Aorta (tissue), 5 donors: ENCODE measurements around the gene ICAM3. TPM values are rescaled to one million over a fixed set of nuclear protein-coding genes. Genes with fewer than 3 reads are reported as not detected.

Source experiments
- ATAC-seq: fragments of 200-7000 bp; cut with Tn5 transposase; one replicate; pipeline ENCODE4 v1.9.1; 2022; ENCODE audit warnings: moderate library complexity; ENCODE audit not compliant: low FRiP score
- DNase-seq, 2 donors: peaks; one replicate each; pipeline ENCODE4 v3.0.0-alpha.2; 2020
- H3K27ac ChIP-seq, 2 donors: one replicate each; pipeline ENCODE4 v1.5.1; 2013; ENCODE audit warnings: low read length in 2 of 2, mild to moderate bottlenecking in 2 of 2, moderate library complexity in 2 of 2, control low read depth in 1 of 2, inconsistent platforms in 1 of 2, low read depth in 1 of 2
- H3K27me3 ChIP-seq, 2 donors: one replicate each; pipeline ENCODE4 v1.6.1; 2013; ENCODE audit warnings: control low read depth in 1 of 2, low read length in 1 of 2, mild to moderate bottlenecking in 1 of 2, moderate library complexity in 1 of 2; ENCODE audit not compliant: insufficient read depth in 2 of 2, control insufficient read depth in 1 of 2
- H3K36me3 ChIP-seq, 2 donors: one replicate each; pipeline ENCODE4 v1.6.1; 2013; ENCODE audit warnings: control low read depth in 1 of 2, low read length in 1 of 2, mild to moderate bottlenecking in 1 of 2; ENCODE audit not compliant: insufficient read depth in 2 of 2, control insufficient read depth in 1 of 2
- H3K4me1 ChIP-seq, 2 donors: one replicate each; pipeline ENCODE4 v1.6.1; 2013; ENCODE audit warnings: low read length in 2 of 2, control low read depth in 1 of 2, mild to moderate bottlenecking in 1 of 2, moderate library complexity in 1 of 2; ENCODE audit not compliant: insufficient read depth in 2 of 2, control insufficient read depth in 1 of 2
- H3K4me3 ChIP-seq, 2 donors: one replicate each; pipeline ENCODE4 v1.5.1; 2013; ENCODE audit warnings: low read length in 2 of 2, control low read depth in 1 of 2, mild to moderate bottlenecking in 1 of 2
- H3K9me3 ChIP-seq: one replicate; pipeline ENCODE4 v1.6.1; 2013; ENCODE audit warnings: mild to moderate bottlenecking, low read length; ENCODE audit not compliant: control insufficient read depth
- WGBS, 2 donors: extraction: QIAGEN DNeasy Blood & Tissue Kit; methylation state at CpG; one replicate each; pipeline ENCODE4 v1.1.7; 2013; 5-methylcytosine and 5-hydroxymethylcytosine counted together
- intact Hi-C, 2 donors: fragments of 100-400 bp; cut with DNase I; formaldehyde crosslinking; loops; one replicate each; pipeline versions ENCODE4 v1.14.2 to v1.15.0; 2022
- polyA plus RNA-seq, 2 donors: library from polyadenylated mRNA; stranded (reverse); fragments of 200-250 nt; gene quantifications; one replicate each; pipeline ENCODE4 v1.2.3, GENCODE V29; 2013
- total RNA-seq, 2 donors: library from RNA; stranded (reverse); fragmentation: NEBNext Ultra II Directional; extraction: Animal tissue kit (Norgen Biotek cat#: 25700); gene quantifications; one replicate each; pipeline ENCODE4 v1.2.1, GENCODE V29; 2021
- donor health status: healthy with polysubstance abuse.
- donor health status: Bipolar disorder and iron deficiency.
- donor health status: DM: no; HTN: no; CAD: no.
- donor health status: DM: no; HTN: no; CAD: no.
- donor health status: DM: yes; HTN: yes; CAD: no.

ICAM3 gene
- total and polyA plus RNA-seq, 4 donors = 6.3 to 10.5 (median 8.9) TPM

DNA sequence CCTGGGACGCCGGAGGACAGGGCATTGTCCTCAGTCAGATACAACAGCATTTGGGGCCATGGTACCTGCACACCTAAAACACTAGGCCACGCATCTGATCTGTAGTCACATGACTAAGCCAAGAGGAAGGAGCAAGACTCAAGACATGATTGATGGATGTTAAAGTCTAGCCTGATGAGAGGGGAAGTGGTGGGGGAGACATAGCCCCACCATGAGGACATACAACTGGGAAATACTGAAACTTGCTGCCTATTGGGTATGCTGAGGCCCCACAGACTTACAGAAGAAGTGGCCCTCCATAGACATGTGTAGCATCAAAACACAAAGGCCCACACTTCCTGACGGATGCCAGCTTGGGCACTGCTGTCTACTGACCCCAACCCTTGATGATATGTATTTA lies 54.0 kb downstream of the ICAM3 start:
- no peak overlapping the region for H3K4me3 ChIP-seq
- ATAC-seq = no peak
- no peak overlapping the region for H3K27ac ChIP-seq
- WGBS, 2 donors = 94 to 96% methylated on average over 4 of the region's 4 CpGs
- intact Hi-C loops = no loop called here
- DNase-seq = no peak
- no peaks in the 10 kb centered on the region for H3K36me3 ChIP-seq
- no peaks in the 10 kb centered on the region for H3K27me3 ChIP-seq
- H3K4me1 ChIP-seq = no peaks in the 10 kb centered on the region
- H3K9me3 ChIP-seq = no peaks in the 10 kb centered on the region

DNA sequence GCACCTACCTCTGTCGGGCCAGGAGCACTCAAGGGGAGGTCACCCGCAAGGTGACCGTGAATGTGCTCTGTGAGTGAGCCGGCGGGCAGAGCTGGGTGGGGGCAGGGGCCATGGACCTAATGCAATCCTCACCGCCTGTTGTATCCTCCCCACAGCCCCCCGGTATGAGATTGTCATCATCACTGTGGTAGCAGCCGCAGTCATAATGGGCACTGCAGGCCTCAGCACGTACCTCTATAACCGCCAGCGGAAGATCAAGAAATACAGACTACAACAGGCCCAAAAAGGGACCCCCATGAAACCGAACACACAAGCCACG lies 54.5 kb downstream of the ICAM3 start:
- Histone ChIP-seq H3K9me3 (no peaks in the 10 kb centered on the region), H3K27ac (no peak overlapping the region), H3K4me3 (no peak overlapping the region), H3K4me1 (no peaks in the 10 kb centered on the region), H3K36me3 (no peaks in the 10 kb centered on the region), H3K27me3 (no peaks in the 10 kb centered on the region)
- intact Hi-C loops = no loop called here
- ATAC-seq = no peak
- WGBS, 2 donors = 97 to 98% methylated on average over 13 of the region's 13 CpGs
- DNase-seq = no peak

DNA sequence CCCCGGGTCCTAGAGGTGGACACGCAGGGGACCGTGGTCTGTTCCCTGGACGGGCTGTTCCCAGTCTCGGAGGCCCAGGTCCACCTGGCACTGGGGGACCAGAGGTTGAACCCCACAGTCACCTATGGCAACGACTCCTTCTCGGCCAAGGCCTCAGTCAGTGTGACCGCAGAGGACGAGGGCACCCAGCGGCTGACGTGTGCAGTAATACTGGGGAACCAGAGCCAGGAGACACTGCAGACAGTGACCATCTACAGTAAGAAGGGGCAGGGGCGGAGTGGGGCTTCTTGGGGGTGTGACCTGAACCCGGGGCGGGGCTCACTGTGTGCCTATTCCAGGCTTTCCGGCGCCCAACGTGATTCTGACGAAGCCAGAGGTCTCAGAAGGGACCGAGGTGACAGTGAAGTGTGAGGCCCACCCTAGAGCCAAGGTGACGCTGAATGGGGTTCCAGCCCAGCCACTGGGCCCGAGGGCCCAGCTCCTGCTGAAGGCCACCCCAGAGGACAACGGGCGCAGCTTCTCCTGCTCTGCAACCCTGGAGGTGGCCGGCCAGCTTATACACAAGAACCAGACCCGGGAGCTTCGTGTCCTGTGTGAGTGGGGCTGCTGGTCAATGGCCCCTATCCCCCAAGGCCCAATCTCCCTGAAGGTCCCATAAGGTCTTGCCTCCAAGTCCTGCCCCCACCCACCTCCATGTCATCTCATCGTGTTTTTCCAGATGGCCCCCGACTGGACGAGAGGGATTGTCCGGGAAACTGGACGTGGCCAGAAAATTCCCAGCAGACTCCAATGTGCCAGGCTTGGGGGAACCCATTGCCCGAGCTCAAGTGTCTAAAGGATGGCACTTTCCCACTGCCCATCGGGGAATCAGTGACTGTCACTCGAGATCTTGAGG lies 55.1 kb downstream of the ICAM3 start:
- ATAC-seq = no peak
- WGBS, 2 donors = 93 to 94% methylated on average over 34 of the region's 34 CpGs
- no peaks in the 10 kb centered on the region for H3K4me1 ChIP-seq

More for the DNA sequence above, 55.1 kb downstream of the ICAM3 start:
- Histone ChIP-seq H3K27ac (no peak overlapping the region), H3K27me3 (no peaks in the 10 kb centered on the region), H3K4me3 (no peak overlapping the region), H3K36me3 (no peaks in the 10 kb centered on the region), H3K9me3 (no peaks in the 10 kb centered on the region)
- no peak for DNase-seq
- intact Hi-C loops = no loop called here

Other genes starting within 250 kb of the ICAM3 start
- gene ANGPTL6, start 236.9 kb downstream of the ICAM3 start, total RNA-seq = under 1 TPM; 0.19 to 0.24 TPM
- gene ANGPTL6, start 236.9 kb downstream of the ICAM3 start, polyA plus RNA-seq = under 1 TPM; 0.41 to 0.63 TPM
- gene PPAN, start 233.3 kb downstream of the ICAM3 start, total RNA-seq = 10 to 100 TPM; 24.3 to 30.9 TPM
- gene PPAN, start 233.3 kb downstream of the ICAM3 start, polyA plus RNA-seq = 10 to 100 TPM; 13.1 to 24.7 TPM
- 10 to 100 TPM in 1 of 2 donors, 1 to 10 TPM in 1; 9.7 to 10.5 TPM for gene P2RY11, start 227.9 kb downstream of the ICAM3 start, total RNA-seq
- gene P2RY11, start 227.9 kb downstream of the ICAM3 start, polyA plus RNA-seq = 10 to 100 TPM in 1 of 2 donors, 1 to 10 TPM in 1; 5.3 to 16.0 TPM
- gene EIF3G, start 219.7 kb downstream of the ICAM3 start, total RNA-seq = 100 to 1,000 TPM; 143 to 176 TPM
- gene EIF3G, start 219.7 kb downstream of the ICAM3 start, polyA plus RNA-seq = 100 to 1,000 TPM; 162 to 319 TPM
- 10 to 100 TPM; 59.6 to 89.0 TPM for gene DNMT1, start 144.7 kb downstream of the ICAM3 start, total RNA-seq
- 10 to 100 TPM in 1 of 2 donors, 1 to 10 TPM in 1; 7.1 to 32.7 TPM for gene DNMT1, start 144.7 kb downstream of the ICAM3 start, polyA plus RNA-seq
- gene S1PR2, start 108.3 kb downstream of the ICAM3 start, total RNA-seq = 10 to 100 TPM in 1 of 2 donors, 1 to 10 TPM in 1; 9.8 to 14.3 TPM
- 1 to 10 TPM; 3.3 to 4.2 TPM for gene S1PR2, start 108.3 kb downstream of the ICAM3 start, polyA plus RNA-seq
- 10 to 100 TPM; 22.7 to 25.4 TPM for gene MRPL4, start 87.4 kb downstream of the ICAM3 start, total RNA-seq
- 10 to 100 TPM; 27.4 to 38.2 TPM for gene MRPL4, start 87.4 kb downstream of the ICAM3 start, polyA plus RNA-seq
- 10 to 100 TPM; 41.2 to 43.6 TPM for gene ICAM1, start 68.5 kb downstream of the ICAM3 start, total RNA-seq
- gene ICAM1, start 68.5 kb downstream of the ICAM3 start, polyA plus RNA-seq = 1 to 10 TPM; 4.0 to 6.0 TPM
- gene ICAM4, start 52.7 kb downstream of the ICAM3 start, total RNA-seq = 1 to 10 TPM in 1 of 2 donors, under 1 TPM in 1; 0.93 to 2.8 TPM
- not detected for gene ICAM4, start 52.7 kb downstream of the ICAM3 start, polyA plus RNA-seq
- 1 to 10 TPM; 1.3 to 2.5 TPM for gene ICAM5, start 49.7 kb downstream of the ICAM3 start, total RNA-seq
- under 1 TPM in 1 of 2 donors, not detected in 1; 0.10 TPM for gene ICAM5, start 49.7 kb downstream of the ICAM3 start, polyA plus RNA-seq
- 1 to 10 TPM; 1.3 to 3.1 TPM for gene ZGLP1, start 29.8 kb downstream of the ICAM3 start, total RNA-seq
- gene ZGLP1, start 29.8 kb downstream of the ICAM3 start, polyA plus RNA-seq = 10 to 100 TPM in 1 of 2 donors, 1 to 10 TPM in 1; 2.1 to 22.4 TPM
- 10 to 100 TPM in 1 of 2 donors, 1 to 10 TPM in 1; 7.5 to 17.3 TPM for gene FDX2, start 23.6 kb downstream of the ICAM3 start, total RNA-seq
- 10 to 100 TPM; 25.8 to 26.0 TPM for gene FDX2, start 23.6 kb downstream of the ICAM3 start, polyA plus RNA-seq
- 10 to 100 TPM; 24.0 TPM for gene RAVER1, start 6.1 kb downstream of the ICAM3 start, total RNA-seq
- gene RAVER1, start 6.1 kb downstream of the ICAM3 start, polyA plus RNA-seq = 10 to 100 TPM in 1 of 2 donors, 1 to 10 TPM in 1; 7.9 to 10.4 TPM
- gene TYK2, start 40.9 kb upstream of the ICAM3 start, total RNA-seq = 100 to 1,000 TPM in 1 of 2 donors, 10 to 100 TPM in 1; 84.5 to 128 TPM
- gene TYK2, start 40.9 kb upstream of the ICAM3 start, polyA plus RNA-seq = 100 to 1,000 TPM in 1 of 2 donors, 10 to 100 TPM in 1; 33.2 to 253 TPM
- gene CDC37, start 63.9 kb upstream of the ICAM3 start, total RNA-seq = 100 to 1,000 TPM; 124 to 146 TPM
- 100 to 1,000 TPM; 121 to 260 TPM for gene CDC37, start 63.9 kb upstream of the ICAM3 start, polyA plus RNA-seq
- 10 to 100 TPM; 12.3 to 30.2 TPM for gene PDE4A, start 80.9 kb upstream of the ICAM3 start, total RNA-seq
- gene PDE4A, start 80.9 kb upstream of the ICAM3 start, polyA plus RNA-seq = 10 to 100 TPM in 1 of 2 donors, 1 to 10 TPM in 1; 8.6 to 13.6 TPM
- 10 to 100 TPM; 43.6 to 62.8 TPM for gene KEAP1, start 163.7 kb upstream of the ICAM3 start, total RNA-seq
- gene KEAP1, start 163.7 kb upstream of the ICAM3 start, polyA plus RNA-seq = 10 to 100 TPM; 30.9 to 56.2 TPM
- gene S1PR5, start 177.8 kb upstream of the ICAM3 start, total RNA-seq = under 1 TPM; 0.39 to 0.99 TPM
- gene S1PR5, start 177.8 kb upstream of the ICAM3 start, polyA plus RNA-seq = 1 to 10 TPM; 1.3 to 1.6 TPM
- gene ATG4D, start 204.3 kb upstream of the ICAM3 start, total RNA-seq = 10 to 100 TPM; 14.0 to 17.2 TPM
- 10 to 100 TPM; 17.7 to 42.6 TPM for gene ATG4D, start 204.3 kb upstream of the ICAM3 start, polyA plus RNA-seq
- 10 to 100 TPM; 15.8 to 18.9 TPM for gene KRI1, start 226.4 kb upstream of the ICAM3 start, total RNA-seq
- gene KRI1, start 226.4 kb upstream of the ICAM3 start, polyA plus RNA-seq = 10 to 100 TPM in 1 of 2 donors, 1 to 10 TPM in 1; 6.4 to 41.0 TPM
- 10 to 100 TPM; 11.8 to 19.2 TPM for gene CDKN2D, start 229.4 kb upstream of the ICAM3 start, total RNA-seq
- 10 to 100 TPM; 17.9 to 23.0 TPM for gene CDKN2D, start 229.4 kb upstream of the ICAM3 start, polyA plus RNA-seq
- not detected for gene AP1M2, start 247.7 kb upstream of the ICAM3 start, total RNA-seq
- gene AP1M2, start 247.7 kb upstream of the ICAM3 start, polyA plus RNA-seq = 10 to 100 TPM in 1 of 2 donors, under 1 TPM in 1; 0.05 to 15.0 TPM